Stimulated activated naive CD8-positive, alpha-beta T cell treated with anti-CD3 and anti-CD28 coated beads, Interleukin-15, Interleukin-2, amounts not matched to agents 100 U/mL and 50 U/mL, for 24 hours (primary cell): Measurements from ENCODE around the gene POLR2J2.
"Not testable (repeated sequence)": the region's sequence is repeated elsewhere in the genome, so short reads cannot be mapped to it uniquely, and the experiment has no call there.

Experiments used
- ATAC-seq: fragments of 150-1000 bp; cut with Tn5 transposase; one replicate; pipeline ENCODE4 v1.10.0; 2021
- DNase-seq: peaks from one replicate; pipeline ENCODE4 v3.0.0; 2021

Gene POLR2J2

GRCh38 chr7:102671956-102672307, 469 bp upstream of the POLR2J2 start:
- DNase-seq: not testable (repeated sequence)
- peak; percentile 26 for ATAC-seq

GRCh38 chr7:102667523-102667922, 3.9 kb downstream of the POLR2J2 start:
- not testable (repeated sequence) for ATAC-seq, DNase-seq

- ATAC-seq: not testable (repeated sequence)
These were observed 4.6 kb downstream of the POLR2J2 start for GRCh38 chr7:102666850-102667249.

GRCh38 chr7:102664765-102665164, 6.7 kb downstream of the POLR2J2 start:
- DNase-seq, ATAC-seq: not testable (repeated sequence)

More at GRCh38 chr7:102666850-102667249, 4.6 kb downstream of the POLR2J2 start:
- not testable (repeated sequence) for DNase-seq

GRCh38 chr7:102649924-102650323, 21.5 kb downstream of the POLR2J2 start, which contains the start of gene SPDYE2B:
Gene SPDYE2B (plus strand): TSS chr7:102650319. CDS start chr7:102652349, 2,030 bp downstream.
- not testable (repeated sequence) for DNase-seq, ATAC-seq

GRCh38 chr7:102647813-102648212, 23.6 kb downstream of the POLR2J2 start:
- not testable (repeated sequence) for ATAC-seq, DNase-seq

- DNase-seq, ATAC-seq: not testable (repeated sequence)
These were observed 28.1 kb downstream of the POLR2J2 start for GRCh38 chr7:102643404-102643803.

GRCh38 chr7:102642691-102643090, 28.8 kb downstream of the POLR2J2 start, which contains the start of gene UPK3BL1:
Gene UPK3BL1 (minus strand): TSS chr7:102642791. CDS start chr7:102642741, 50 bp downstream.
- DNase-seq, ATAC-seq: not testable (repeated sequence)

GRCh38 chr7:102638848-102639247, 32.6 kb downstream of the POLR2J2 start:
- not testable (repeated sequence) for DNase-seq, ATAC-seq

GRCh38 chr7:102636956-102637355, 34.5 kb downstream of the POLR2J2 start:
- not testable (repeated sequence) for DNase-seq, ATAC-seq

- not testable (repeated sequence) for ATAC-seq, DNase-seq
These were observed 36.1 kb downstream of the POLR2J2 start for GRCh38 chr7:102635354-102635753.

GRCh38 chr7:102634299-102634698, 37.2 kb downstream of the POLR2J2 start:
- not testable (repeated sequence) for ATAC-seq, DNase-seq

GRCh38 chr7:102630622-102631021, 40.8 kb downstream of the POLR2J2 start:
- ATAC-seq, DNase-seq: not testable (repeated sequence)

GRCh38 chr7:102627271-102627904, 44.1 kb downstream of the POLR2J2 start:
- DNase-seq, ATAC-seq: not testable (repeated sequence)

GRCh38 chr7:102618122-102618521, 53.3 kb downstream of the POLR2J2 start:
- not testable (repeated sequence) for ATAC-seq, DNase-seq

- DNase-seq (peak; percentile 44), ATAC-seq (peak; percentile 87)
These were observed 54.8 kb downstream of the POLR2J2 start, which contains the start of gene RASA4 for GRCh38 chr7:102616507-102617125. Gene RASA4 (minus strand): TSS chr7:102616756. CDS start chr7:102616689, 67 bp downstream.
